WTC11 (cell line): ENCODE data around the gene INF2. TPM values are rescaled to one million over a fixed set of nuclear protein-coding genes. Genes with fewer than 3 reads are reported as not detected.

ENCODE experiments used
- ATAC-seq: fragments of 200-7000 bp; cut with Tn5 transposase; 2 replicates; pipeline ENCODE4 v1.10.0; 2021; ENCODE audit warnings: mild to moderate bottlenecking, moderate library complexity
- CTCF ChIA-PET: fragments of 300-600 bp; sonication (Branson Sonifier 250); formaldehyde crosslinking; loops from one replicate; lab custom pipeline; 2021; ENCODE audit warnings: antibody characterized with exemption; lab: Charles Lee
- POLR2A ChIA-PET: fragments of 350-600 bp; sonication (Branson Sonifier 250); formaldehyde crosslinking; loops from one replicate; lab custom pipeline; 2021; ENCODE audit warnings: antibody characterized with exemption; lab: Charles Lee
- DNase-seq: peaks from one replicate; pipeline ENCODE4 v3.0.0; 2021; ENCODE audit warnings: low spot score
- H3K27ac Mint-ChIP-seq: 2 replicates; pipeline ENCODE4 v1.8.0; 2021; ENCODE audit warnings: mixed read lengths
- H3K27me3 Mint-ChIP-seq: 2 replicates; pipeline ENCODE4 v1.8.0; 2021; ENCODE audit warnings: low read depth, mild to moderate bottlenecking, moderate library complexity, mixed read lengths
- H3K36me3 Mint-ChIP-seq: 2 replicates; pipeline ENCODE4 v1.8.0; 2021; ENCODE audit warnings: mixed read lengths
- H3K4me1 Mint-ChIP-seq: 2 replicates; pipeline ENCODE4 v1.8.0; 2022; ENCODE audit warnings: mixed read lengths
- H3K4me3 Mint-ChIP-seq: 2 replicates; pipeline ENCODE4 v1.8.0; 2021; ENCODE audit warnings: mild to moderate bottlenecking, moderate library complexity, mixed read lengths
- H3K9me3 Mint-ChIP-seq: 2 replicates; pipeline ENCODE4 v1.8.0; 2021; ENCODE audit warnings: mixed read lengths
- ELF4 ChIP-seq: sonication (generic); formaldehyde crosslinking; IDR thresholded peaks from 2 replicates; pipeline ENCODE4 v1.8.1; 2022; ENCODE audit warnings: low read depth, mild to moderate bottlenecking, moderate library complexity, missing genetic modification reagents
- FOXP1 ChIP-seq: sonication (generic); formaldehyde crosslinking; IDR thresholded peaks from 2 replicates; pipeline ENCODE4 v1.8.0; 2022; ENCODE audit warnings: missing genetic modification reagents, mild to moderate bottlenecking, moderate library complexity, borderline replicate concordance
- NFE2L1 ChIP-seq: sonication (generic); formaldehyde crosslinking; IDR thresholded peaks from 2 replicates; pipeline ENCODE4 v1.8.1; 2023; ENCODE audit warnings: missing genetic modification reagents
- NR3C1 ChIP-seq: sonication (generic); formaldehyde crosslinking; conservative IDR thresholded peaks from 2 replicates; pipeline ENCODE4 v1.8.1; 2023; ENCODE audit warnings: low read depth, mild to moderate bottlenecking, missing genetic modification reagents
- OVOL2 ChIP-seq: fragments of 250-450 bp; sonication (Bioruptor Pico); IDR thresholded peaks from 2 replicates; pipeline ENCODE4 v1.9.0; 2021; ENCODE audit warnings: mild to moderate bottlenecking, borderline replicate concordance
- TP53 ChIP-seq: sonication (generic); formaldehyde crosslinking; IDR thresholded peaks from 2 replicates; pipeline ENCODE4 v1.8.1; 2023; ENCODE audit warnings: mild to moderate bottlenecking, missing genetic modification reagents
- ZNF263 ChIP-seq: sonication (generic); formaldehyde crosslinking; IDR thresholded peaks from 2 replicates; pipeline ENCODE4 v1.8.1; 2022; ENCODE audit warnings: low read depth, mild to moderate bottlenecking, moderate library complexity, missing genetic modification reagents
- ZNF396 ChIP-seq: fragments of 250-450 bp; sonication (Bioruptor Pico); IDR thresholded peaks from 2 replicates; pipeline ENCODE4 v1.8.0; 2021; ENCODE audit warnings: mild to moderate bottlenecking, moderate library complexity, borderline replicate concordance
- total RNA-seq: library from RNA; stranded (reverse); gene quantifications from 3 replicates; pipeline ENCODE4 v1.2.3, GENCODE V29; 2021
- TF ChIP-seq, protein P1 (sequence below): sonication (generic); formaldehyde crosslinking; IDR thresholded peaks from 2 replicates; pipeline ENCODE4 v1.8.1; 2023; ENCODE audit warnings: mild to moderate bottlenecking, missing genetic modification reagents
- TF ChIP-seq, protein P2 (sequence below): sonication (generic); formaldehyde crosslinking; IDR thresholded peaks from 2 replicates; pipeline ENCODE4 v1.8.0; 2022; ENCODE audit warnings: mild to moderate bottlenecking, missing genetic modification reagents
- TF ChIP-seq, protein P3 (sequence below): fragments of 250-450 bp; sonication (Bioruptor Pico); conservative IDR thresholded peaks from 2 replicates; pipeline ENCODE4 v1.9.0; 2021; ENCODE audit warnings: mild to moderate bottlenecking
- TF ChIP-seq, protein P4 (sequence below): sonication (generic); formaldehyde crosslinking; IDR thresholded peaks from 2 replicates; pipeline ENCODE4 v1.8.0; 2022; ENCODE audit warnings: mild to moderate bottlenecking, missing genetic modification reagents
- TF ChIP-seq, protein P5 (sequence below): sonication (generic); formaldehyde crosslinking; IDR thresholded peaks from 2 replicates; pipeline ENCODE4 v1.8.1; 2023; ENCODE audit warnings: mild to moderate bottlenecking, missing genetic modification reagents, moderate library complexity
- TF ChIP-seq, protein P6 (sequence below): sonication (generic); formaldehyde crosslinking; IDR thresholded peaks from 2 replicates; pipeline ENCODE4 v1.8.1; 2022; ENCODE audit warnings: mild to moderate bottlenecking, missing genetic modification reagents, moderate library complexity, borderline replicate concordance
- TF ChIP-seq, protein P7 (sequence below): fragments of 250-450 bp; sonication (Bioruptor Pico); IDR thresholded peaks from 2 replicates; pipeline ENCODE4 v1.9.0; 2021; ENCODE audit warnings: mild to moderate bottlenecking, borderline replicate concordance
- TF ChIP-seq, protein P8 (sequence below): sonication (generic); formaldehyde crosslinking; IDR thresholded peaks from 2 replicates; pipeline ENCODE4 v1.8.0; 2023; ENCODE audit warnings: missing genetic modification reagents

INF2 gene
- total RNA-seq, 1 experiment from 2014 or later, result 82.4 TPM

DNA sequence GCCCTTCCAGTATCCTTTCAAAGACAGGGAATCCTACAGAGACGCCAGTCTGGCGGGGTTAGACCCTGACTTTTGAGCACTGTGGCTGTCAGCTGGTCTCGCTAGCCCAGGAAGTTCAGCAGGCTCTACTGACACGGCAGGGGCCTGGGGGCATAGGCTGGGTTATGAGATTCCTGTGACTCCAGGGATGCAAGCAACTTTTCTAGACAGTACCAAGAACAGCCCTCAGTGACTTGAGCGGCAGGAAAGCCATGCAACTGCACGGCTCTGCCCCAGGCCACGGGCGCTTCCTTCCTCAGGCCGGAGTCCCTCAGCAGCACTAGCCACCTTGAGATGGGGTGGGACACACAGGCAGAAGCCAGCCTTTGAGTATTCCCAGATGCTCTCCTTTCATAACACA, 58.5 kb downstream of the INF2 start (continued):
- TF ChIP-seq, protein P1, sequence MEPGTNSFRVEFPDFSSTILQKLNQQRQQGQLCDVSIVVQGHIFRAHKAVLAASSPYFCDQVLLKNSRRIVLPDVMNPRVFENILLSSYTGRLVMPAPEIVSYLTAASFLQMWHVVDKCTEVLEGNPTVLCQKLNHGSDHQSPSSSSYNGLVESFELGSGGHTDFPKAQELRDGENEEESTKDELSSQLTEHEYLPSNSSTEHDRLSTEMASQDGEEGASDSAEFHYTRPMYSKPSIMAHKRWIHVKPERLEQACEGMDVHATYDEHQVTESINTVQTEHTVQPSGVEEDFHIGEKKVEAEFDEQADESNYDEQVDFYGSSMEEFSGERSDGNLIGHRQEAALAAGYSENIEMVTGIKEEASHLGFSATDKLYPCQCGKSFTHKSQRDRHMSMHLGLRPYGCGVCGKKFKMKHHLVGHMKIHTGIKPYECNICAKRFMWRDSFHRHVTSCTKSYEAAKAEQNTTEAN, result no peak
- TF ChIP-seq ZNF396 (CRISPR knock-in tag), result no peak
- no peak for TF ChIP-seq OVOL2 (CRISPR knock-in tag)
- TF ChIP-seq, protein P2, sequence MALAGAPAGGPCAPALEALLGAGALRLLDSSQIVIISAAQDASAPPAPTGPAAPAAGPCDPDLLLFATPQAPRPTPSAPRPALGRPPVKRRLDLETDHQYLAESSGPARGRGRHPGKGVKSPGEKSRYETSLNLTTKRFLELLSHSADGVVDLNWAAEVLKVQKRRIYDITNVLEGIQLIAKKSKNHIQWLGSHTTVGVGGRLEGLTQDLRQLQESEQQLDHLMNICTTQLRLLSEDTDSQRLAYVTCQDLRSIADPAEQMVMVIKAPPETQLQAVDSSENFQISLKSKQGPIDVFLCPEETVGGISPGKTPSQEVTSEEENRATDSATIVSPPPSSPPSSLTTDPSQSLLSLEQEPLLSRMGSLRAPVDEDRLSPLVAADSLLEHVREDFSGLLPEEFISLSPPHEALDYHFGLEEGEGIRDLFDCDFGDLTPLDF (CRISPR knock-in tag), result no peak
- TF ChIP-seq ZNF263 (CRISPR knock-in tag), result no peak
- no peak for TF ChIP-seq TP53 (CRISPR knock-in tag)
- no peak for TF ChIP-seq NFE2L1 (CRISPR knock-in tag)
- TF ChIP-seq, protein P3, sequence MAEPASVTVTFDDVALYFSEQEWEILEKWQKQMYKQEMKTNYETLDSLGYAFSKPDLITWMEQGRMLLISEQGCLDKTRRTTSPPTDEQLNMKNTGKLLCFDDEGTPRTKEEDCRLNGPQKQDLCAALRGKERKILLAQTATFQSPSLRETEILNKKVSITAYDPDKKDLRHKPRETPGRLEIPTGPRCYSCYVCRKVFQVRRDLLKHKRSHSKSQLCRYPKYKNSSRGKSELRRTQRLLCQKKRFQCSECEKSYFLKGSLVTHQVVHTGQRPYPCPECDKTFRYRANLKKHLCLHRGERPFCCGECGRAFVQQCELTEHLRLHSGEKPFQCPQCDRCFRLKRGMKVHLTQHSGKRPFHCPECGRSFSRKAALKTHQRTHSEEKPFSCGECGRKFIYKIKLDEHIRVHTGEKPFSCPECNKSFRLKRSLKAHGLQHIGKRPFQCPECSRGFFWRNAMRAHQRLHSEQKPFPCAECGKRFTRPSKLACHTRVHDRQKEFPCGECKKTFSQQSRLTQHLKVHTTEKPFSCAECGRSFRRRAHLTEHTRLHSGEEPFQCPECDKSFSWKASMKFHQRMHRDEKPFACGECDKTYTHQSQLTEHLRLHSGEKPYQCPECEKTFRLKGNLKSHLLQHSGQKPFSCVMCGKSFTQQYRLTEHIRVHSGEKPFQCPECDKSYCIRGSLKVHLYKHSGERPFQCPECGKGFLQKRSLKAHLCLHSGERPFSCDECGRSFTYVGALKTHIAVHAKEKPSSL, result no peak

DNA sequence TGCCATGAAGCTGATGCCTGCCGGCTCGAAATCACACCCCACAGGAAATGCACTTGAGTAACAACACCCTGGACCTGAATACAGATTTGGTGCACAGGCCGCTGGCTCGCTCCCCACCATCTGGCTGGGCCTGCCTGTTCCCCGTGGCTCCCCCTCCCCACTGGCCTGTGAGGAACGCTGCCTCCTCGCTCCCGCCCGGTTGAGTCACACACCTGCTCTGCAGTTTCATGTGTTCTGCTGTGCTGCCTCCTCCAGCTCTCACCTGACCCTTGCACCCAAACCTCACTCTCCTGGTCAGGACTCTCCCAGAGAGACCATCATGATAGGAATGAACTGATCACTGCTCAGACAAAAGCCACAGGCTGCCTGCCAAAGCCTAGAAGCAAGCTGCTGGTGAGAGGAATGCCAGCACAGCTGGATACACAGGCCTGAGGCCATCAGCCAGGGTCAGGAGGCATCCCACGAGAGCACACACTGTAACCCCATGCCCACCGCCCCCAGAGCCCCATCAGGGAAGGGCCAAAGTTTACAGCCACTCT, 59.8 kb downstream of the INF2 start:
- peaks cover 14% of the 10 kb centered on the region for H3K27me3 Mint-ChIP-seq
- peaks cover 10% of the 10 kb centered on the region for H3K4me1 Mint-ChIP-seq
- CTCF ChIA-PET, result interaction anchor here (1.0 to 2.4 kb wide), 2 partner anchors 20 to 23 kb away, joined by 3 to 11 read pairs; no protein-coding TSS in a partner anchor
- no peak overlapping the region for H3K27ac Mint-ChIP-seq
- H3K4me3 Mint-ChIP-seq, result no peak overlapping the region
- peaks cover 22% of the 10 kb centered on the region for H3K9me3 Mint-ChIP-seq
- TF ChIP-seq ZNF263 (CRISPR knock-in tag), result no peak
- TF ChIP-seq, protein P4, sequence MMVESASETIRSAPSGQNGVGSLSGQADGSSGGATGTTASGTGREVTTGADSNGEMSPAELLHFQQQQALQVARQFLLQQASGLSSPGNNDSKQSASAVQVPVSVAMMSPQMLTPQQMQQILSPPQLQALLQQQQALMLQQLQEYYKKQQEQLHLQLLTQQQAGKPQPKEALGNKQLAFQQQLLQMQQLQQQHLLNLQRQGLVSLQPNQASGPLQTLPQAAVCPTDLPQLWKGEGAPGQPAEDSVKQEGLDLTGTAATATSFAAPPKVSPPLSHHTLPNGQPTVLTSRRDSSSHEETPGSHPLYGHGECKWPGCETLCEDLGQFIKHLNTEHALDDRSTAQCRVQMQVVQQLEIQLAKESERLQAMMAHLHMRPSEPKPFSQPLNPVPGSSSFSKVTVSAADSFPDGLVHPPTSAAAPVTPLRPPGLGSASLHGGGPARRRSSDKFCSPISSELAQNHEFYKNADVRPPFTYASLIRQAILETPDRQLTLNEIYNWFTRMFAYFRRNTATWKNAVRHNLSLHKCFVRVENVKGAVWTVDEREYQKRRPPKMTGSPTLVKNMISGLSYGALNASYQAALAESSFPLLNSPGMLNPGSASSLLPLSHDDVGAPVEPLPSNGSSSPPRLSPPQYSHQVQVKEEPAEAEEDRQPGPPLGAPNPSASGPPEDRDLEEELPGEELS, result no peak
- TF ChIP-seq, protein P5, sequence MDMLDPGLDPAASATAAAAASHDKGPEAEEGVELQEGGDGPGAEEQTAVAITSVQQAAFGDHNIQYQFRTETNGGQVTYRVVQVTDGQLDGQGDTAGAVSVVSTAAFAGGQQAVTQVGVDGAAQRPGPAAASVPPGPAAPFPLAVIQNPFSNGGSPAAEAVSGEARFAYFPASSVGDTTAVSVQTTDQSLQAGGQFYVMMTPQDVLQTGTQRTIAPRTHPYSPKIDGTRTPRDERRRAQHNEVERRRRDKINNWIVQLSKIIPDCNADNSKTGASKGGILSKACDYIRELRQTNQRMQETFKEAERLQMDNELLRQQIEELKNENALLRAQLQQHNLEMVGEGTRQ, result no peak
- TF ChIP-seq ELF4 (CRISPR knock-in tag), result no peak
- TF ChIP-seq, all 79 proteins: peak for 0
- POLR2A ChIA-PET, result no interaction called here
- DNase-seq (no peak), ATAC-seq (no peak)
- peaks cover 19% of the 10 kb centered on the region for H3K36me3 Mint-ChIP-seq

DNA sequence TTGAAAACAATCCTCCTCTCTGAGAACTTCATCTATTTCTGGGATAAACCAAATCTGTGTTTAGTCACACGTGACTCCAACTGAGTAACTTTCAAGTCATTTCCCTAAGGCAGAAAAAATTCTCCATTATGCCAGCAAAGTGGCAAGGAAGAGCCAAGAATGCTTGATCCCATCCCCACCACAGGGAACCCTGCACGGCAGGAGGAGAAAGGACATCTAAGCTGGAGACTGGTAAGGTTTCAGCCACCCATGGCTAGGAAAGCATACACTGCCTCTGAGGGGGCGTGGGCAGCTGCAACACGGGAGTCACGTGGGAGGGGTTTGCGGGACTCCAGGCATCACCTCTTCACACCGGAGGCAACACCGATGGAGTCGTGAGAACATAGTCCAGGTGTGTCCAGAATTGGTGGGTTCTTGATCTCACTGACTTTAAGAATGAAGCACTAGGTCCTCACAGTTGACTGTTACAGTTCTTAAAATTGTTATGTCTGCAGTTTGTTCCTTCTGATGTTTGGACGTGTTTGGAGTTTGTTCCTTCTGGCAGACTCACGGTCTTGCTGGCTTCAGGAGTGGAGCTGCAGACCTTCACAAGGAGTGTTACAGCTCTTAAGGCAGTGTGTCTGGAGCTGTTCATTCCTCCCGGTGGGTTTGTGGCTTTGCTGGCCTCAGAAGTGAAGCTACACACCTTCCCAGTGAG, 60.8 kb downstream of the INF2 start:
- H3K9me3 Mint-ChIP-seq, result peaks cover 22% of the 10 kb centered on the region
- peaks cover 19% of the 10 kb centered on the region for H3K36me3 Mint-ChIP-seq
- no peak overlapping the region for H3K4me3 Mint-ChIP-seq
- H3K27ac Mint-ChIP-seq, result no peak overlapping the region
- peaks cover 11% of the 10 kb centered on the region for H3K4me1 Mint-ChIP-seq
- peaks cover 14% of the 10 kb centered on the region for H3K27me3 Mint-ChIP-seq
- ChIA-PET CTCF (interaction anchor here (0.8 to 2.4 kb wide), 3 partner anchors 19 to 76 kb away, joined by 4 to 11 read pairs (median 8); no protein-coding TSS in a partner anchor), POLR2A (no interaction called here)
- DNase-seq (no peak), ATAC-seq (no peak)
- TF ChIP-seq NR3C1 (CRISPR knock-in tag) (no peak), FOXP1 (no peak)
- TF ChIP-seq, protein P6, sequence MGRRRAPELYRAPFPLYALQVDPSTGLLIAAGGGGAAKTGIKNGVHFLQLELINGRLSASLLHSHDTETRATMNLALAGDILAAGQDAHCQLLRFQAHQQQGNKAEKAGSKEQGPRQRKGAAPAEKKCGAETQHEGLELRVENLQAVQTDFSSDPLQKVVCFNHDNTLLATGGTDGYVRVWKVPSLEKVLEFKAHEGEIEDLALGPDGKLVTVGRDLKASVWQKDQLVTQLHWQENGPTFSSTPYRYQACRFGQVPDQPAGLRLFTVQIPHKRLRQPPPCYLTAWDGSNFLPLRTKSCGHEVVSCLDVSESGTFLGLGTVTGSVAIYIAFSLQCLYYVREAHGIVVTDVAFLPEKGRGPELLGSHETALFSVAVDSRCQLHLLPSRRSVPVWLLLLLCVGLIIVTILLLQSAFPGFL (CRISPR knock-in tag), result no peak
- TF ChIP-seq, protein P7, sequence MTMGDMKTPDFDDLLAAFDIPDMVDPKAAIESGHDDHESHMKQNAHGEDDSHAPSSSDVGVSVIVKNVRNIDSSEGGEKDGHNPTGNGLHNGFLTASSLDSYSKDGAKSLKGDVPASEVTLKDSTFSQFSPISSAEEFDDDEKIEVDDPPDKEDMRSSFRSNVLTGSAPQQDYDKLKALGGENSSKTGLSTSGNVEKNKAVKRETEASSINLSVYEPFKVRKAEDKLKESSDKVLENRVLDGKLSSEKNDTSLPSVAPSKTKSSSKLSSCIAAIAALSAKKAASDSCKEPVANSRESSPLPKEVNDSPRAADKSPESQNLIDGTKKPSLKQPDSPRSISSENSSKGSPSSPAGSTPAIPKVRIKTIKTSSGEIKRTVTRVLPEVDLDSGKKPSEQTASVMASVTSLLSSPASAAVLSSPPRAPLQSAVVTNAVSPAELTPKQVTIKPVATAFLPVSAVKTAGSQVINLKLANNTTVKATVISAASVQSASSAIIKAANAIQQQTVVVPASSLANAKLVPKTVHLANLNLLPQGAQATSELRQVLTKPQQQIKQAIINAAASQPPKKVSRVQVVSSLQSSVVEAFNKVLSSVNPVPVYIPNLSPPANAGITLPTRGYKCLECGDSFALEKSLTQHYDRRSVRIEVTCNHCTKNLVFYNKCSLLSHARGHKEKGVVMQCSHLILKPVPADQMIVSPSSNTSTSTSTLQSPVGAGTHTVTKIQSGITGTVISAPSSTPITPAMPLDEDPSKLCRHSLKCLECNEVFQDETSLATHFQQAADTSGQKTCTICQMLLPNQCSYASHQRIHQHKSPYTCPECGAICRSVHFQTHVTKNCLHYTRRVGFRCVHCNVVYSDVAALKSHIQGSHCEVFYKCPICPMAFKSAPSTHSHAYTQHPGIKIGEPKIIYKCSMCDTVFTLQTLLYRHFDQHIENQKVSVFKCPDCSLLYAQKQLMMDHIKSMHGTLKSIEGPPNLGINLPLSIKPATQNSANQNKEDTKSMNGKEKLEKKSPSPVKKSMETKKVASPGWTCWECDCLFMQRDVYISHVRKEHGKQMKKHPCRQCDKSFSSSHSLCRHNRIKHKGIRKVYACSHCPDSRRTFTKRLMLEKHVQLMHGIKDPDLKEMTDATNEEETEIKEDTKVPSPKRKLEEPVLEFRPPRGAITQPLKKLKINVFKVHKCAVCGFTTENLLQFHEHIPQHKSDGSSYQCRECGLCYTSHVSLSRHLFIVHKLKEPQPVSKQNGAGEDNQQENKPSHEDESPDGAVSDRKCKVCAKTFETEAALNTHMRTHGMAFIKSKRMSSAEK (CRISPR knock-in tag), result no peak
- TF ChIP-seq, protein P8, sequence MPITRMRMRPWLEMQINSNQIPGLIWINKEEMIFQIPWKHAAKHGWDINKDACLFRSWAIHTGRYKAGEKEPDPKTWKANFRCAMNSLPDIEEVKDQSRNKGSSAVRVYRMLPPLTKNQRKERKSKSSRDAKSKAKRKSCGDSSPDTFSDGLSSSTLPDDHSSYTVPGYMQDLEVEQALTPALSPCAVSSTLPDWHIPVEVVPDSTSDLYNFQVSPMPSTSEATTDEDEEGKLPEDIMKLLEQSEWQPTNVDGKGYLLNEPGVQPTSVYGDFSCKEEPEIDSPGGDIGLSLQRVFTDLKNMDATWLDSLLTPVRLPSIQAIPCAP (CRISPR knock-in tag), result no peak
